ENCODE results near the gene BUB1B.
"Not testable (repeated sequence)": the region's sequence is repeated elsewhere in the genome, so short reads cannot be mapped to it uniquely, and the experiment has no call there.

The BUB1B gene

GRCh38 chr15:40114218-40114617 lies 46.7 kb upstream of the BUB1B start:
- TF ChIP-seq CTCF (IDR thresholded peaks at IDR 0.05; ENCODE audit: insufficient read depth, low read length, poor library complexity, severe bottlenecking) (no peak), EZH2phosphoT487 (conservative IDR thresholded peaks at IDR 0.05; ENCODE audit: low read length) (no peak)
- Histone ChIP-seq H3K9me3 (ENCODE audit: insufficient read depth, low read length) (no peaks in the 10 kb centered on the region), H2AFZ (ENCODE audit: low read depth, low read length, severe bottlenecking) (no peak overlapping the region), H3K9me2 (replicated peaks; ENCODE audit: insufficient read depth, low read length) (no peaks in the 10 kb centered on the region), H4K20me1 (ENCODE audit: low read depth, low read length) (no peaks in the 10 kb centered on the region), H3K4me2 (ENCODE audit: low read depth, low read length, poor library complexity, severe bottlenecking) (no peak overlapping the region), H3F3A (ENCODE audit: insufficient read depth) (peaks cover 14% of the 10 kb centered on the region; the same call in 1 of the 2 replicates), H3K79me2 (ENCODE audit: insufficient read depth, low read length) (no peaks in the 10 kb centered on the region), H3K4me3 (ENCODE audit: insufficient read depth, low read length, poor library complexity, severe bottlenecking) (no peak overlapping the region), H3K27me3 (ENCODE audit: low read length) (no peaks in the 10 kb centered on the region), H3K9ac (ENCODE audit: low read length) (peak overlapping the region; percentile 50; the same call in 1 of the 2 replicates), H3K36me3 (ENCODE audit: low read length) (no peaks in the 10 kb centered on the region), H3K27ac (ENCODE audit: low read depth, low read length) (no peak overlapping the region)

DNA sequence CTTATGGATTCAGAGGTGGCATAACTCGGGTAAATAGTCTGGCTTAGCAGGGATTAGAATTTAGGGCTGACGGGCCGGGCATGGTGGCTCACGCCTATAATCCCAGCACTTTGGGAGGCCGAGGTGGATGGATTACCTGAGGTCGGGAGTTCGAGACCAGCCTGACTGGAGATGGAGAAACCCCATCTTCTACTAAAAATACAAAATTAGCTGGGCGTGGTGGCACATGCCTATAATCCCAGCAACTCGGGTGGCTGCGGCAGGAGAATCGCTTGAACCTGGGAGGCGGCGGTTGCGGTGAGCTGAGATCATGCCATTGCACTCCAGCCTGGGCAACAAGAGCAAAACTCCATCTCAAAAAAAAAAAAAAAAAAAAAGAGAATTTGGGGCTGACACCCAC lies 45.8 kb upstream of the BUB1B start:
- H3K27me3 ChIP-seq (ENCODE audit: low read length); H4K20me1 ChIP-seq (ENCODE audit: low read depth, low read length); H3K36me3 ChIP-seq (ENCODE audit: low read length); H3K79me2 ChIP-seq (ENCODE audit: insufficient read depth, low read length); H2AFZ ChIP-seq (ENCODE audit: low read depth, low read length, severe bottlenecking); H3K4me3 ChIP-seq (ENCODE audit: insufficient read depth, low read length, poor library complexity, severe bottlenecking); H3K9me3 ChIP-seq (ENCODE audit: insufficient read depth, low read length); H3K9me2 ChIP-seq (replicated peaks; ENCODE audit: insufficient read depth, low read length): not testable (repeated sequence)
- Histone ChIP-seq H3F3A (ENCODE audit: insufficient read depth) (peaks cover 11% of the 10 kb centered on the region; the same call in 1 of the 2 replicates), H3K27ac (ENCODE audit: low read depth, low read length) (peak overlapping the region; percentile 82), H3K9ac (ENCODE audit: low read length) (peak overlapping the region; percentile 50), H3K4me2 (ENCODE audit: low read depth, low read length, poor library complexity, severe bottlenecking) (peak overlapping the region; percentile 58)

DNA sequence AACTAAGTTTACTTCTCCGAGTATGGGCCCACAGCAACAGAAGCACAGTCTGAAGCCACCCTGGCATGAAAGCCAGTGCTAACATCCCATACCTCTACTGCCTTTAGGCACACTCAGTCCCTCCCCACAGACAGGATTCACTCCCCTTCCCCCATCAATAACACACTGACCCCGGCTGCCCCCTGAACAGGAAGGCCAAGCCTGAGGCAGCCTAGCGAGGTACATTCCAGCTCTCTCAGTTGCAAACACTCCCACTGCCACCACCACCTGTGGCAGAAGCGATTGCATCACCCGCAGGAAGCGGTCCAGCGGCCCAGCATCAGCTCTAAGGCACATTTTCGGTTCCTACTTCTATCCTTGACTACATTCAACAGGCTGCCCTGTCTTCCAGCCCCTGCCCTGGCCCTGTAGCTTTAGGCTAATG lies 45.2 kb upstream of the BUB1B start:
- Histone ChIP-seq H3K9ac (ENCODE audit: low read length) (peak overlapping the region; percentile 50), H3K36me3 (ENCODE audit: low read length) (no peaks in the 10 kb centered on the region), H3K9me2 (replicated peaks; ENCODE audit: insufficient read depth, low read length) (no peaks in the 10 kb centered on the region), H3K27ac (ENCODE audit: low read depth, low read length) (peak overlapping the region; percentile 82), H3K27me3 (ENCODE audit: low read length) (no peaks in the 10 kb centered on the region), H2AFZ (ENCODE audit: low read depth, low read length, severe bottlenecking) (peak overlapping the region; percentile 45), H3K9me3 (ENCODE audit: insufficient read depth, low read length) (no peaks in the 10 kb centered on the region), H4K20me1 (ENCODE audit: low read depth, low read length) (no peaks in the 10 kb centered on the region), H3K4me3 (ENCODE audit: insufficient read depth, low read length, poor library complexity, severe bottlenecking) (no peak overlapping the region), H3F3A (ENCODE audit: insufficient read depth) (peaks cover 11% of the 10 kb centered on the region; the same call in 1 of the 2 replicates), H3K79me2 (ENCODE audit: insufficient read depth, low read length) (no peaks in the 10 kb centered on the region), H3K4me2 (ENCODE audit: low read depth, low read length, poor library complexity, severe bottlenecking) (peak overlapping the region; percentile 58)
- TF ChIP-seq CTCF (IDR thresholded peaks at IDR 0.05; ENCODE audit: insufficient read depth, low read length, poor library complexity, severe bottlenecking) (no peak), EZH2phosphoT487 (conservative IDR thresholded peaks at IDR 0.05; ENCODE audit: low read length) (no peak)

DNA sequence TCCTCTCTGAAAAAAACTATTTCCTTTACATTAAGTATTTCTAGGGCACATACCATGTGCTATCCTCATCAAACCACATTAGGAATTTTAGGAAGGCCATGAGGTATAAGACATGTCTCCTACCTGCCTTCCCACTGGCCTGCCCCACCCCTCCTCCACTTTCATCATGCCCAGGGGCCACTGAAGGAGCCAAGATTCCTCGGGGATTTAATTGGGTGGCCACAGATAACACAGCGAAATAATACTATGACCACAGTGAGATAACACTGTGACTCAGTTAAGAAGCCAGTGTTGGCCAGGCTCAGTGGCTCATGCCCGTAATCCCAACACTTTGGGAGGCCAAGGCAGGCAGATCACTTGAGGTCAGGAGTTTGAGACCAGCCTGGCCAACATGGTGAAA lies 42.4 kb upstream of the BUB1B start:
- no peaks in the 10 kb centered on the region for H3K9me3 ChIP-seq (ENCODE audit: insufficient read depth, low read length)
- H3K4me2 ChIP-seq (ENCODE audit: low read depth, low read length, poor library complexity, severe bottlenecking): no peak overlapping the region
- H3K36me3 ChIP-seq (ENCODE audit: low read length): no peaks in the 10 kb centered on the region
- TF ChIP-seq CTCF (IDR thresholded peaks at IDR 0.05; ENCODE audit: insufficient read depth, low read length, poor library complexity, severe bottlenecking): no peak
- no peak for TF ChIP-seq EZH2phosphoT487 (conservative IDR thresholded peaks at IDR 0.05; ENCODE audit: low read length)
- H3K27me3 ChIP-seq (ENCODE audit: low read length): no peaks in the 10 kb centered on the region
- H3K4me3 ChIP-seq (ENCODE audit: insufficient read depth, low read length, poor library complexity, severe bottlenecking): no peak overlapping the region
- no peak overlapping the region for H3K9ac ChIP-seq (ENCODE audit: low read length)
- no peak overlapping the region for H3K27ac ChIP-seq (ENCODE audit: low read depth, low read length)
- H3K79me2 ChIP-seq (ENCODE audit: insufficient read depth, low read length): no peaks in the 10 kb centered on the region
- H3K9me2 ChIP-seq (replicated peaks; ENCODE audit: insufficient read depth, low read length): no peaks in the 10 kb centered on the region
- no peaks in the 10 kb centered on the region for H4K20me1 ChIP-seq (ENCODE audit: low read depth, low read length)
- H2AFZ ChIP-seq (ENCODE audit: low read depth, low read length, severe bottlenecking): no peak overlapping the region
- peaks cover 11% of the 10 kb centered on the region; the same call in 1 of the 2 replicates for H3F3A ChIP-seq (ENCODE audit: insufficient read depth)
